ENCODE data around the gene SHROOM3. TPM values are rescaled to one million over a fixed set of nuclear protein-coding genes. Genes with fewer than 3 reads are reported as not detected.

SHROOM3 gene
- total and polyA plus RNA-seq, 2 donors (not counting 1 experiment from before 2014, with no cell fraction given): 0.91 to 1.5 TPM

GRCh38 chr4:76544725-76545124 is 109.7 kb downstream of the SHROOM3 start:
- DNase-seq (no peak), ATAC-seq (ENCODE audit: low read depth) (no peak)
- Histone ChIP-seq H2AFZ (ENCODE audit: insufficient read depth, low read depth, low read length, poor library complexity, severe bottlenecking) (no peak overlapping the region), H3K4me2 (replicated peaks; ENCODE audit: low read depth, low read length, poor library complexity, severe bottlenecking) (peak overlapping the region; percentile 52), H3K4me3 (ENCODE audit: control extremely low read depth in 1 of 5, extremely low read depth in 1 of 5, insufficient read depth in 1 of 5, low read depth in 2 of 5, low read length in 4 of 5) (no peak overlapping the region), H3K27me3 (replicated peaks in 1 of 4; ENCODE audit: control extremely low read depth in 1 of 4, control insufficient read depth in 3 of 4, insufficient read depth in 4 of 4, low read length in 3 of 4) (no peaks in the 10 kb centered on the region), H3K4me1 (ENCODE audit: control insufficient read depth in 2 of 2, insufficient read depth in 2 of 2, low read length in 2 of 2) (peaks cover 12 to 21% of the 10 kb centered on the region in 2 donors), H3K9me3 (ENCODE audit: control extremely low read depth in 1 of 3, control insufficient read depth in 2 of 3, insufficient read depth in 1 of 3, low read length in 2 of 3) (no peaks in the 10 kb centered on the region), H4K20me1 (ENCODE audit: control insufficient read depth, insufficient read depth, low read length, poor library complexity, severe bottlenecking) (no peaks in the 10 kb centered on the region), H3K36me3 (replicated peaks in 1 of 2; ENCODE audit: control extremely low read depth in 1 of 2, control insufficient read depth in 1 of 2, extremely low read depth in 1 of 2, insufficient read depth in 2 of 2, low read length in 1 of 2) (no peaks in the 10 kb centered on the region), H3K27ac (ENCODE audit: low read length in 2 of 2) (no peak overlapping the region), H3K79me2 (ENCODE audit: control insufficient read depth, insufficient read depth, low read length) (no peaks in the 10 kb centered on the region), H3K9ac (ENCODE audit: low read length) (no peak overlapping the region)
- no peak for TF ChIP-seq EZH2 (IDR thresholded peaks at IDR 0.05; ENCODE audit: borderline replicate concordance, insufficient read depth, low read depth, low read length, poor library complexity, severe bottlenecking)
- TF ChIP-seq CTCF (IDR thresholded peaks at IDR 0.05): no peak
- Mint-ChIP-seq H3K4me1 (peaks cover 17% of the 10 kb centered on the region), H3K27ac (no peak overlapping the region), H3K27me3 (peaks cover 9% of the 10 kb centered on the region), H3K4me3 (no peak overlapping the region), H3K9me3 (ENCODE audit: insufficient read depth) (peaks cover 3% of the 10 kb centered on the region)
- 0% methylated on average over 1 of the region's 2 CpGs for WGBS (ENCODE audit: insufficient coverage)
- intact Hi-C loops (cut with micrococcal nuclease): no loop called here
- ChIA-PET CTCF (no interaction called here), POLR2A (no interaction called here)

GRCh38 chr4:76545226-76545884 is 110.3 kb downstream of the SHROOM3 start:
- POLR2A ChIA-PET: no interaction called here
- Histone ChIP-seq H3K79me2 (ENCODE audit: control insufficient read depth, insufficient read depth, low read length) (no peaks in the 10 kb centered on the region), H3K27ac (ENCODE audit: low read length in 2 of 2) (no peak overlapping the region), H3K27me3 (replicated peaks in 1 of 4; ENCODE audit: control extremely low read depth in 1 of 4, control insufficient read depth in 3 of 4, insufficient read depth in 4 of 4, low read length in 3 of 4) (no peaks in the 10 kb centered on the region), H3K4me1 (ENCODE audit: control insufficient read depth in 2 of 2, insufficient read depth in 2 of 2, low read length in 2 of 2) (peaks cover 12 to 21% of the 10 kb centered on the region in 2 donors), H3K9me3 (ENCODE audit: control extremely low read depth in 1 of 3, control insufficient read depth in 2 of 3, insufficient read depth in 1 of 3, low read length in 2 of 3) (no peaks in the 10 kb centered on the region), H3K9ac (ENCODE audit: low read length) (no peak overlapping the region), H3K36me3 (replicated peaks in 1 of 2; ENCODE audit: control extremely low read depth in 1 of 2, control insufficient read depth in 1 of 2, extremely low read depth in 1 of 2, insufficient read depth in 2 of 2, low read length in 1 of 2) (no peaks in the 10 kb centered on the region), H3K4me2 (replicated peaks; ENCODE audit: low read depth, low read length, poor library complexity, severe bottlenecking) (peak overlapping the region; percentile 52), H4K20me1 (ENCODE audit: control insufficient read depth, insufficient read depth, low read length, poor library complexity, severe bottlenecking) (no peaks in the 10 kb centered on the region), H3K4me3 (ENCODE audit: control extremely low read depth in 1 of 5, extremely low read depth in 1 of 5, insufficient read depth in 1 of 5, low read depth in 2 of 5, low read length in 4 of 5) (no peak overlapping the region), H2AFZ (ENCODE audit: insufficient read depth, low read depth, low read length, poor library complexity, severe bottlenecking) (no peak overlapping the region)
- DNase-seq (no peak), ATAC-seq (ENCODE audit: low read depth) (no peak)
- H3K27me3 Mint-ChIP-seq: peaks cover 5% of the 10 kb centered on the region
- CTCF ChIA-PET: no interaction called here
- H3K4me1 Mint-ChIP-seq: peaks cover 17% of the 10 kb centered on the region
- intact Hi-C loops (cut with micrococcal nuclease): no loop called here
- no peak for TF ChIP-seq CTCF (IDR thresholded peaks at IDR 0.05)
- TF ChIP-seq EZH2 (IDR thresholded peaks at IDR 0.05; ENCODE audit: borderline replicate concordance, insufficient read depth, low read depth, low read length, poor library complexity, severe bottlenecking): no peak
- WGBS (ENCODE audit: insufficient coverage): 0% methylated on average over 1 of the region's 6 CpGs
- H3K4me3 Mint-ChIP-seq: no peak overlapping the region
- H3K27ac Mint-ChIP-seq: no peak overlapping the region
- H3K9me3 Mint-ChIP-seq (ENCODE audit: insufficient read depth): peaks cover 3% of the 10 kb centered on the region
